SK-N-SH (cell line): ENCODE data around the gene DTNBP1. TPM values are rescaled to one million over a fixed set of nuclear protein-coding genes. Genes with fewer than 3 reads are reported as not detected.

Experiments used
- CTCF ChIA-PET: fragments of 300-600, 350-600 bp; formaldehyde crosslinking; extraction: SDS; loops from one replicate; lab custom pipeline; 2021; lab: Yijun Ruan, JAX
- POLR2A ChIA-PET: fragments of 350-600 bp; sonication (Branson Sonifier 250); formaldehyde crosslinking; extraction: SDS; loops from one replicate; lab custom pipeline; 2020; ENCODE audit warnings: antibody characterized with exemption, inconsistent platforms; lab: Yijun Ruan, JAX
- DNase-seq: peaks from one replicate; pipeline ENCODE4 v3.0.0; 2012
- H2AFZ ChIP-seq: fragments of 200-600 bp; sonication (generic); 2 replicates; pipeline ENCODE4 v1.8.1; 2016; ENCODE audit warnings: antibody characterized with exemption, mild to moderate bottlenecking, low read depth
- H3F3A ChIP-seq: fragments of 200-600 bp; sonication (generic); replicated peaks from 2 replicates; pipeline ENCODE3; 2016; ENCODE audit warnings: antibody characterized with exemption, mild to moderate bottlenecking; ENCODE audit not compliant: insufficient read depth
- H3K27ac ChIP-seq, 2 experiments: fragments of 200-500 bp in 1 of 2; fragments of 200-600 bp in 1 of 2; sonication (Bioruptor generic) in 1 of 2; sonication (generic), shearing (Covaris generic) in 1 of 2; 2 replicates each; pipeline versions ENCODE4 v1.5.1 to v1.6.1; 2014 to 2016; ENCODE audit warnings: low read depth in 2 of 2, inconsistent platforms in 1 of 2, low read length in 1 of 2, mild to moderate bottlenecking in 1 of 2, mixed read lengths in 1 of 2
- H3K27me3 ChIP-seq: fragments of 200-600 bp; sonication (generic), shearing (Covaris generic); 2 replicates; pipeline ENCODE4 v1.6.1; 2016; ENCODE audit warnings: mixed run types; ENCODE audit not compliant: insufficient read depth
- H3K36me3 ChIP-seq, 2 experiments: fragments of 200-500 bp in 1 of 2; fragments of 200-600 bp in 1 of 2; sonication (Bioruptor generic) in 1 of 2; sonication (generic) in 1 of 2; replicated peaks in 1 of 2; 2 replicates each; pipeline versions ENCODE3 to v1.5.1; 2014 to 2016; ENCODE audit warnings: low read length in 1 of 2, mild to moderate bottlenecking in 1 of 2; ENCODE audit not compliant: insufficient read depth in 2 of 2, control insufficient read depth in 1 of 2
- H3K4me1 ChIP-seq, 2 experiments: fragments of 200-500 bp in 1 of 2; fragments of 200-600 bp in 1 of 2; sonication (Bioruptor generic) in 1 of 2; sonication (generic), shearing (Covaris generic) in 1 of 2; 2 replicates each; pipeline versions ENCODE4 v1.5.1 to v1.6.1; 2014 to 2016; ENCODE audit warnings: low read depth in 1 of 2, low read length in 1 of 2, mixed run types in 1 of 2; ENCODE audit not compliant: insufficient read depth in 2 of 2, control insufficient read depth in 1 of 2
- H3K4me2 ChIP-seq: fragments of 200-600 bp; sonication (generic), shearing (Covaris generic); 2 replicates; pipeline ENCODE4 v1.6.1; 2017; ENCODE audit warnings: mixed run types
- H3K4me3 ChIP-seq, 2 experiments: fragments of 200-500 bp in 1 of 2; fragments of 200-600 bp in 1 of 2; sonication (Bioruptor generic) in 1 of 2; sonication (generic), shearing (Covaris generic) in 1 of 2; 2 replicates each; pipeline versions ENCODE4 v1.5.1 to v1.8.1; 2014 to 2016; ENCODE audit warnings: low read depth in 2 of 2, inconsistent platforms in 1 of 2, low read length in 1 of 2, mild to moderate bottlenecking in 1 of 2, mixed read lengths in 1 of 2, moderate library complexity in 1 of 2
- H3K79me2 ChIP-seq: fragments of 200-600 bp; sonication (generic); 2 replicates; pipeline ENCODE4 v1.8.1; 2017; ENCODE audit warnings: mild to moderate bottlenecking; ENCODE audit not compliant: insufficient read depth
- H3K9ac ChIP-seq: fragments of 200-600 bp; sonication (generic); 2 replicates; pipeline ENCODE4 v1.6.1; 2017; ENCODE audit warnings: mixed run types
- H3K9me2 ChIP-seq: fragments of 200-600 bp; sonication (generic); 2 replicates; pipeline ENCODE4 v1.6.1; 2017; ENCODE audit warnings: mixed run types
- H3K9me3 ChIP-seq: fragments of 200-600 bp; sonication (generic); 2 replicates; pipeline ENCODE4 v1.6.1; 2017; ENCODE audit warnings: mixed run types, mild to moderate bottlenecking, moderate library complexity
- H4K20me1 ChIP-seq: fragments of 200-600 bp; sonication (generic); 2 replicates; pipeline ENCODE4 v1.6.1; 2017; ENCODE audit warnings: mild to moderate bottlenecking, mixed run types; ENCODE audit not compliant: insufficient read depth
- ELF1 ChIP-seq: IDR thresholded peaks from 2 replicates; pipeline ENCODE4 v1.4.0; 2012
- EP300 ChIP-seq, 2 experiments: IDR thresholded peaks; 2 replicates each; pipeline versions ENCODE4 v1.4.0 to v1.6.1; 2012; ENCODE audit warnings: borderline replicate concordance in 1 of 2, low read depth in 1 of 2, low read length in 1 of 2
- FOXJ3 ChIP-seq: sonication (generic); formaldehyde crosslinking; IDR thresholded peaks from 2 replicates; pipeline ENCODE4 v1.5.1; 2020; ENCODE audit warnings: mild to moderate bottlenecking, missing genetic modification reagents
- GABPA ChIP-seq: IDR thresholded peaks from 2 replicates; pipeline ENCODE4 v1.4.0; 2012; ENCODE audit warnings: low read depth, mild to moderate bottlenecking
- GATA2 ChIP-seq: sonication (generic); formaldehyde crosslinking; IDR thresholded peaks from 2 replicates; pipeline ENCODE4 v1.5.0; 2020; ENCODE audit warnings: mild to moderate bottlenecking, missing genetic modification reagents
- JUND ChIP-seq: IDR thresholded peaks from 2 replicates; pipeline ENCODE4 v1.4.0; 2012
- MEF2A ChIP-seq: IDR thresholded peaks from 2 replicates; pipeline ENCODE4 v1.4.0; 2012; ENCODE audit warnings: low read depth, borderline replicate concordance
- MXI1 ChIP-seq: IDR thresholded peaks from 2 replicates; pipeline ENCODE4 v1.6.1; 2012; ENCODE audit warnings: mild to moderate bottlenecking, low read depth, low read length, improper control_type of control experiment
- NRF1 ChIP-seq: IDR thresholded peaks from 2 replicates; pipeline ENCODE4 v1.6.1; 2012; ENCODE audit warnings: low read depth, mild to moderate bottlenecking, low read length
- RCOR1 ChIP-seq: fragments of 150-350 bp; IDR thresholded peaks from 2 replicates; pipeline ENCODE4 v1.6.1; 2017; ENCODE audit warnings: antibody characterized with exemption, low read length
- SIN3A ChIP-seq: IDR thresholded peaks from 2 replicates; pipeline ENCODE4 v1.6.1; 2012; ENCODE audit warnings: low read depth, mild to moderate bottlenecking, low read length, moderate library complexity, borderline replicate concordance
- TEAD4 ChIP-seq: IDR thresholded peaks from 2 replicates; pipeline ENCODE4 v1.4.0; 2012; ENCODE audit warnings: mild to moderate bottlenecking, borderline replicate concordance; ENCODE audit not compliant: insufficient read depth
- USF2 ChIP-seq: fragments of 150-350 bp; IDR thresholded peaks from 2 replicates; pipeline ENCODE4 v1.6.1; 2017; ENCODE audit warnings: antibody characterized with exemption, low read length, low read depth, borderline replicate concordance
- WGBS: methylation state at CpG from one replicate; pipeline ENCODE4 v1.1.6; 2017; ENCODE audit warnings: low lambda C conversion rate; 5-methylcytosine and 5-hydroxymethylcytosine counted together
- polyA plus RNA-seq, 3 experiments: library from polyadenylated mRNA; depleted of rRNA; stranded (reverse); fragments of >200 nt; gene quantifications; 2 replicates each; pipeline ENCODE4 v1.2.3, GENCODE V29; 2012
- TF ChIP-seq, protein P1 (sequence below): IDR thresholded peaks from 2 replicates; pipeline ENCODE4 v1.6.1; 2012; ENCODE audit warnings: mild to moderate bottlenecking, low read depth, low read length, moderate library complexity
- TF ChIP-seq, protein P2 (sequence below): IDR thresholded peaks from 2 replicates; pipeline ENCODE4 v1.4.0; 2012; ENCODE audit warnings: low read depth

The DTNBP1 gene
- polyA plus RNA-seq, 1 of the 3 experiments (the other 2 are of a cell fraction): 19.7 TPM

DNA sequence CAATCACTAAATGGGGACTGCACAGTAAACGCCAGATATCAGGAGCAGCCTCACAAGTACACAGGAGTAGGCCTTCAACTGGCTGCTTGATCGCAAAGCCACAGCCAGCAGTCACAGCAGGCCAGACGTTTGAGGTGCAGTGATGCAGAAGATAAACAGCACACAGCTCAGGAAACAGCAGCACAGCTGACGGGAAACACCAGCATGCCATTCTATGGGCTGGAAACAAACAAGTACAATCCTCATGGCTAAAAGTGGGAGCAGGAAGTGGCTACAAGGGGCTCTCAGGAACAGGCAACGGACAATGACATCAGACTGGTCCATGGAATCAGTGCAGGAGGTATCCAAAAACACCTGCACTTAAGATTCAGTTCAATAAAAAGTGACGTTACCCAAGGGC is 111.0 kb downstream of the DTNBP1 start (continued):
- TF ChIP-seq USF2 (no peak), RCOR1 (peak; percentile 33; the same call in 1 of the 2 replicates), JUND (no peak), MXI1 (peak; percentile 34; the same call in 1 of the 2 replicates), NRF1 (no peak)

- H4K20me1 ChIP-seq: no peaks in the 10 kb centered on the region
- H3K4me1 ChIP-seq: peaks cover 0 to 15% of the 10 kb centered on the region in 2 experiments; a peak in 3 of 4 replicates
- no peak for DNase-seq
- H3K27ac ChIP-seq: peak overlapping the region in 1 of 2 experiments; percentile 12; a peak in 1 of 4 replicates
- H3K79me2 ChIP-seq: no peaks in the 10 kb centered on the region
- no peaks in the 10 kb centered on the region for H3K9me3 ChIP-seq
- H3K4me3 ChIP-seq: no peak overlapping the region
- 95% methylated on average over 7 of the region's 7 CpGs for WGBS
- no peak overlapping the region for H3K4me2 ChIP-seq
- H3K27me3 ChIP-seq: no peaks in the 10 kb centered on the region
- no peak overlapping the region for H3K9ac ChIP-seq
- POLR2A ChIA-PET: no interaction called here
- H3F3A ChIP-seq: no peaks in the 10 kb centered on the region
- TF ChIP-seq RCOR1 (no peak), EP300 (IDR thresholded peaks at IDR 0.05; ENCODE audit: borderline replicate concordance in 1 of 2, low read depth in 1 of 2, low read length in 1 of 2) (no peak), MEF2A (no peak)
- no peaks in the 10 kb centered on the region for H3K9me2 ChIP-seq
- no peaks in the 10 kb centered on the region for H3K36me3 ChIP-seq
- CTCF ChIA-PET: interaction anchor here (1.4 kb wide), 1 partner anchor 72 kb away, joined by 7 read pairs; no protein-coding TSS in a partner anchor
- no peak overlapping the region for H2AFZ ChIP-seq
Measured at GRCh38 chr6:15551262-15551661, 111.6 kb downstream of the DTNBP1 start.

GRCh38 chr6:15550546-15551123 is 112.2 kb downstream of the DTNBP1 start:
- Histone ChIP-seq H3K4me2 (no peak overlapping the region), H3K9ac (no peak overlapping the region), H3K4me3 (no peak overlapping the region), H4K20me1 (no peaks in the 10 kb centered on the region), H3K4me1 (peaks cover 0 to 15% of the 10 kb centered on the region in 2 experiments; a peak in 3 of 4 replicates), H3K9me2 (no peaks in the 10 kb centered on the region), H2AFZ (no peak overlapping the region), H3K27ac (no peak overlapping the region), H3F3A (no peaks in the 10 kb centered on the region), H3K9me3 (no peaks in the 10 kb centered on the region), H3K36me3 (no peaks in the 10 kb centered on the region), H3K79me2 (no peaks in the 10 kb centered on the region), H3K27me3 (no peaks in the 10 kb centered on the region)
- ChIA-PET CTCF (interaction anchor here (1.4 kb wide), 1 partner anchor 73 kb away, joined by 7 read pairs; no protein-coding TSS in a partner anchor), POLR2A (no interaction called here)
- no peak for DNase-seq
- TF ChIP-seq FOXJ3 (CRISPR knock-in tag): no peak
- no peak for TF ChIP-seq GABPA
- TF ChIP-seq, protein P1, sequence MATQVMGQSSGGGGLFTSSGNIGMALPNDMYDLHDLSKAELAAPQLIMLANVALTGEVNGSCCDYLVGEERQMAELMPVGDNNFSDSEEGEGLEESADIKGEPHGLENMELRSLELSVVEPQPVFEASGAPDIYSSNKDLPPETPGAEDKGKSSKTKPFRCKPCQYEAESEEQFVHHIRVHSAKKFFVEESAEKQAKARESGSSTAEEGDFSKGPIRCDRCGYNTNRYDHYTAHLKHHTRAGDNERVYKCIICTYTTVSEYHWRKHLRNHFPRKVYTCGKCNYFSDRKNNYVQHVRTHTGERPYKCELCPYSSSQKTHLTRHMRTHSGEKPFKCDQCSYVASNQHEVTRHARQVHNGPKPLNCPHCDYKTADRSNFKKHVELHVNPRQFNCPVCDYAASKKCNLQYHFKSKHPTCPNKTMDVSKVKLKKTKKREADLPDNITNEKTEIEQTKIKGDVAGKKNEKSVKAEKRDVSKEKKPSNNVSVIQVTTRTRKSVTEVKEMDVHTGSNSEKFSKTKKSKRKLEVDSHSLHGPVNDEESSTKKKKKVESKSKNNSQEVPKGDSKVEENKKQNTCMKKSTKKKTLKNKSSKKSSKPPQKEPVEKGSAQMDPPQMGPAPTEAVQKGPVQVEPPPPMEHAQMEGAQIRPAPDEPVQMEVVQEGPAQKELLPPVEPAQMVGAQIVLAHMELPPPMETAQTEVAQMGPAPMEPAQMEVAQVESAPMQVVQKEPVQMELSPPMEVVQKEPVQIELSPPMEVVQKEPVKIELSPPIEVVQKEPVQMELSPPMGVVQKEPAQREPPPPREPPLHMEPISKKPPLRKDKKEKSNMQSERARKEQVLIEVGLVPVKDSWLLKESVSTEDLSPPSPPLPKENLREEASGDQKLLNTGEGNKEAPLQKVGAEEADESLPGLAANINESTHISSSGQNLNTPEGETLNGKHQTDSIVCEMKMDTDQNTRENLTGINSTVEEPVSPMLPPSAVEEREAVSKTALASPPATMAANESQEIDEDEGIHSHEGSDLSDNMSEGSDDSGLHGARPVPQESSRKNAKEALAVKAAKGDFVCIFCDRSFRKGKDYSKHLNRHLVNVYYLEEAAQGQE: no peak
- TF ChIP-seq TEAD4: no peak
- no peak for TF ChIP-seq SIN3A
- TF ChIP-seq, protein P2, sequence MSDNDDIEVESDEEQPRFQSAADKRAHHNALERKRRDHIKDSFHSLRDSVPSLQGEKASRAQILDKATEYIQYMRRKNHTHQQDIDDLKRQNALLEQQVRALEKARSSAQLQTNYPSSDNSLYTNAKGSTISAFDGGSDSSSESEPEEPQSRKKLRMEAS: no peak
- TF ChIP-seq NRF1: no peak
- TF ChIP-seq GATA2 (CRISPR knock-in tag): no peak
- TF ChIP-seq ELF1: no peak
- 100% methylated on average over 2 of the region's 2 CpGs for WGBS
